Measurements from ENCODE around the gene NRSN1.

The NRSN1 gene

GRCh38 chr6:24099181-24099580 lies 26.8 kb upstream of the NRSN1 start:
- DNase-seq (ENCODE audit: low read depth): no peak
- no peak overlapping the region for H3K4me3 ChIP-seq (ENCODE audit: low read length)
- TF ChIP-seq CTCF (IDR thresholded peaks at IDR 0.05; ENCODE audit: insufficient read depth, low read depth, low read length, missing control alignments): no peak

- H3K4me3 ChIP-seq (ENCODE audit: low read length): no peak overlapping the region
- no peak for TF ChIP-seq CTCF (IDR thresholded peaks at IDR 0.05; ENCODE audit: insufficient read depth, low read depth, low read length, missing control alignments)
- no peak for DNase-seq (ENCODE audit: low read depth)
Observed at GRCh38 chr6:24100024-24100769, 25.8 kb upstream of the NRSN1 start.

- H3K4me3 ChIP-seq (ENCODE audit: low read length): no peak overlapping the region
- no peak for TF ChIP-seq CTCF (IDR thresholded peaks at IDR 0.05; ENCODE audit: insufficient read depth, low read depth, low read length, missing control alignments)
- no peak for DNase-seq (ENCODE audit: low read depth)
Observed at GRCh38 chr6:24100770-24101155, 25.3 kb upstream of the NRSN1 start.

- no peak for DNase-seq (ENCODE audit: low read depth)
- no peak overlapping the region for H3K4me3 ChIP-seq (ENCODE audit: low read length)
- no peak for TF ChIP-seq CTCF (IDR thresholded peaks at IDR 0.05; ENCODE audit: insufficient read depth, low read depth, low read length, missing control alignments)
Observed at GRCh38 chr6:24105191-24105590, 20.8 kb upstream of the NRSN1 start.

- no peak for TF ChIP-seq CTCF (IDR thresholded peaks at IDR 0.05; ENCODE audit: insufficient read depth, low read depth, low read length, missing control alignments)
- no peak for DNase-seq (ENCODE audit: low read depth)
Observed at GRCh38 chr6:24106291-24106690, 19.7 kb upstream of the NRSN1 start.

GRCh38 chr6:24107294-24107693 lies 18.7 kb upstream of the NRSN1 start:
- no peak for TF ChIP-seq CTCF (IDR thresholded peaks at IDR 0.05; ENCODE audit: insufficient read depth, low read depth, low read length, missing control alignments)
- DNase-seq (ENCODE audit: low read depth): no peak
- no peak overlapping the region for H3K4me3 ChIP-seq (ENCODE audit: low read length)

More at GRCh38 chr6:24106291-24106690, 19.7 kb upstream of the NRSN1 start:
- no peak overlapping the region for H3K4me3 ChIP-seq (ENCODE audit: low read length)

- TF ChIP-seq CTCF (IDR thresholded peaks at IDR 0.05; ENCODE audit: insufficient read depth, low read depth, low read length, missing control alignments): no peak
- H3K4me3 ChIP-seq (ENCODE audit: low read length): no peak overlapping the region
- no peak for DNase-seq (ENCODE audit: low read depth)
Observed at GRCh38 chr6:24108056-24108455, 18.0 kb upstream of the NRSN1 start.
